Neural cell (in vitro differentiated cells): Measurements from ENCODE around the gene TBC1D10A. TPM values are rescaled to one million over a fixed set of nuclear protein-coding genes. Genes with fewer than 3 reads are reported as not detected.

Experiments used
- H2AFZ ChIP-seq: fragments of 200-600, 300-800 bp; sonication (generic), shearing (Covaris generic); 2 replicates; pipeline ENCODE4 v1.6.0; 2014; ENCODE audit warnings: low read depth, mild to moderate bottlenecking, antibody characterized with exemption, low read length, moderate library complexity
- H3F3A ChIP-seq: fragments of 200-600 bp; shearing (Covaris generic); 2 replicates; pipeline ENCODE4 v1.6.1; 2016; ENCODE audit warnings: mild to moderate bottlenecking, moderate library complexity, mixed read lengths, antibody characterized with exemption, low read length; ENCODE audit not compliant: insufficient read depth, poor library complexity, severe bottlenecking
- H3K27ac ChIP-seq: fragments of 200-600, 300-800 bp; sonication (generic), shearing (Covaris generic); 2 replicates; pipeline ENCODE4 v1.5.1; 2014; ENCODE audit warnings: mild to moderate bottlenecking, low read length, moderate library complexity
- H3K27me3 ChIP-seq: fragments of 300-800, 200-600 bp; sonication (generic), shearing (Covaris generic); 2 replicates; pipeline ENCODE4 v1.6.0; 2014; ENCODE audit warnings: mild to moderate bottlenecking, low read depth, low read length, moderate library complexity; ENCODE audit not compliant: insufficient read depth
- H3K36me3 ChIP-seq: fragments of 300-800, 200-600 bp; sonication (generic), shearing (Covaris generic); 2 replicates; pipeline ENCODE4 v1.5.1; 2014; ENCODE audit warnings: mild to moderate bottlenecking, antibody characterized with exemption, low read length, moderate library complexity; ENCODE audit not compliant: insufficient read depth
- H3K4me2 ChIP-seq: fragments of 300-800, 200-600 bp; sonication (generic), shearing (Covaris generic); 2 replicates; pipeline ENCODE4 v1.6.0; 2014; ENCODE audit warnings: mild to moderate bottlenecking, low read length
- H3K4me3 ChIP-seq: fragments of 300-800, 200-600 bp; sonication (generic), shearing (Covaris generic); 2 replicates; pipeline ENCODE4 v1.5.1; 2014; ENCODE audit warnings: mild to moderate bottlenecking, low read length, moderate library complexity
- H3K79me2 ChIP-seq: fragments of 200-600 bp; shearing (Covaris generic); replicated peaks from 2 replicates; pipeline ENCODE4 v1.6.0; 2014; ENCODE audit warnings: mild to moderate bottlenecking, low read length, moderate library complexity; ENCODE audit not compliant: insufficient read depth
- H3K9ac ChIP-seq: fragments of 300-800, 200-600 bp; sonication (generic), shearing (Covaris generic); 2 replicates; pipeline ENCODE4 v1.6.1; 2016; ENCODE audit warnings: mild to moderate bottlenecking, low read length, mixed read lengths
- H3K9me2 ChIP-seq: fragments of 200-600 bp; shearing (Covaris generic); 2 replicates; pipeline ENCODE4 v1.6.1; 2016; ENCODE audit warnings: mild to moderate bottlenecking, low read length, mixed read lengths; ENCODE audit not compliant: insufficient read depth
- H3K9me3 ChIP-seq: fragments of 200-600, 300-800 bp; sonication (generic), shearing (Covaris generic); 2 replicates; pipeline ENCODE4 v1.6.1; 2016; ENCODE audit warnings: mild to moderate bottlenecking, mixed run types, low read length, moderate library complexity, mixed read lengths
- H4K20me1 ChIP-seq: fragments of 200-600 bp; shearing (Covaris generic); 2 replicates; pipeline ENCODE4 v1.6.1; 2016; ENCODE audit warnings: mild to moderate bottlenecking, mixed run types; ENCODE audit not compliant: insufficient read depth
- CTCF ChIP-seq: fragments of 450-650 bp; IDR thresholded peaks from 2 replicates; pipeline ENCODE4 v1.5.1; 2014; ENCODE audit warnings: antibody characterized with exemption, mild to moderate bottlenecking, moderate library complexity; ENCODE audit not compliant: poor library complexity, severe bottlenecking
- EP300 ChIP-seq: fragments of 450-650 bp; conservative IDR thresholded peaks from 2 replicates; pipeline ENCODE4 v1.6.1; 2014; ENCODE audit warnings: antibody characterized with exemption, mild to moderate bottlenecking, moderate library complexity; ENCODE audit not compliant: poor library complexity, severe bottlenecking
- EZH2 ChIP-seq: fragments of 200-600, 300-800 bp; shearing (Covaris generic), sonication (generic); IDR thresholded peaks from 2 replicates; pipeline ENCODE4 v1.6.1; 2014; ENCODE audit warnings: antibody characterized with exemption, low read length, borderline replicate concordance, mild to moderate bottlenecking; ENCODE audit not compliant: insufficient read depth, poor library complexity, severe bottlenecking
- MXI1 ChIP-seq: fragments of 450-650 bp; conservative IDR thresholded peaks from 2 replicates; pipeline ENCODE4 v1.6.1; 2014; ENCODE audit warnings: antibody characterized with exemption, mild to moderate bottlenecking; ENCODE audit not compliant: poor library complexity, severe bottlenecking
- POLR2AphosphoS5 ChIP-seq: IDR thresholded peaks from 2 replicates; pipeline ENCODE4 v1.6.1; 2012
- RAD21 ChIP-seq: fragments of 450-650 bp; conservative IDR thresholded peaks from 2 replicates; pipeline ENCODE4 v1.6.1; 2014; ENCODE audit warnings: antibody characterized with exemption, mild to moderate bottlenecking, moderate library complexity
- REST ChIP-seq: IDR thresholded peaks from 2 replicates; pipeline ENCODE4 v1.6.1; 2012; ENCODE audit warnings: borderline replicate concordance
- SMC3 ChIP-seq: fragments of 450-650 bp; conservative IDR thresholded peaks from 2 replicates; pipeline ENCODE4 v1.6.1; 2014; ENCODE audit warnings: antibody characterized with exemption, mild to moderate bottlenecking, moderate library complexity; ENCODE audit not compliant: poor library complexity
- TAF1 ChIP-seq: IDR thresholded peaks from 2 replicates; pipeline ENCODE4 v1.6.1; 2012; ENCODE audit warnings: low read depth
- polyA plus RNA-seq: library from polyadenylated mRNA; depleted of rRNA; stranded (reverse); fragments of >200 nt; gene quantifications from 2 replicates; pipeline ENCODE4 v1.2.3, GENCODE V29; 2014

The TBC1D10A gene
- polyA plus RNA-seq, 1 donor from 2014 or later, result 11.9 TPM

- no peak for TF ChIP-seq EP300
- no peak for TF ChIP-seq SMC3
- no peak for TF ChIP-seq REST
- TF ChIP-seq TAF1, result no peak
- TF ChIP-seq CTCF, result no peak
- TF ChIP-seq EZH2, result no peak
- TF ChIP-seq RAD21, result no peak
- no peak for TF ChIP-seq POLR2AphosphoS5
- TF ChIP-seq MXI1, result no peak
- Histone ChIP-seq H3K4me2 (no peak overlapping the region), H2AFZ (no peak overlapping the region), H3F3A (no peaks in the 10 kb centered on the region), H3K79me2 (peaks cover 27% of the 10 kb centered on the region), H3K9ac (no peak overlapping the region), H3K9me3 (no peaks in the 10 kb centered on the region), H3K4me3 (peak overlapping the region; percentile 89), H3K9me2 (no peaks in the 10 kb centered on the region), H3K36me3 (no peaks in the 10 kb centered on the region), H3K27ac (no peak overlapping the region), H4K20me1 (peaks cover 8% of the 10 kb centered on the region), H3K27me3 (no peaks in the 10 kb centered on the region)
These were observed 31.8 kb upstream of the TBC1D10A start for GRCh38 chr22:30358541-30358940.

- H3K27ac ChIP-seq, result peak overlapping the region; percentile 98
- no peaks in the 10 kb centered on the region for H3K9me3 ChIP-seq
- peaks cover 28% of the 10 kb centered on the region for H3K79me2 ChIP-seq
- H3K36me3 ChIP-seq, result no peaks in the 10 kb centered on the region
- H4K20me1 ChIP-seq, result peaks cover 8% of the 10 kb centered on the region
- no peaks in the 10 kb centered on the region for H3K27me3 ChIP-seq
- no peak for TF ChIP-seq RAD21
- no peak for TF ChIP-seq EP300
- TF ChIP-seq MXI1, result no peak
- TF ChIP-seq TAF1, result no peak
- TF ChIP-seq SMC3, result no peak
- no peak for TF ChIP-seq CTCF
- TF ChIP-seq REST, result no peak
- no peak for TF ChIP-seq EZH2
- no peak for TF ChIP-seq POLR2AphosphoS5
- peak overlapping the region; percentile 76 for H3K4me2 ChIP-seq
- H3F3A ChIP-seq, result no peaks in the 10 kb centered on the region
- H2AFZ ChIP-seq, result no peak overlapping the region
- H3K9ac ChIP-seq, result peak overlapping the region; percentile 99
- H3K9me2 ChIP-seq, result no peaks in the 10 kb centered on the region
- H3K4me3 ChIP-seq, result peak overlapping the region; percentile 89
These were observed 31.0 kb upstream of the TBC1D10A start for GRCh38 chr22:30357650-30358215.
